Fibroblast of skin of left biceps (primary cell): ENCODE data around the gene ANKRD42.
"Not testable (repeated sequence)": the region's sequence is repeated elsewhere in the genome, so short reads cannot be mapped to it uniquely, and the experiment has no call there.

Experiments used
- DNase-seq, 2 experiments: peaks; one replicate each; pipeline ENCODE4 v3.0.0-alpha.2; 2013; ENCODE audit warnings: low read depth in 2 of 2

Gene ANKRD42

GRCh38 chr11:83172551-83172950 lies 21.0 kb upstream of the ANKRD42 start:
- DNase-seq, result no peak

DNA sequence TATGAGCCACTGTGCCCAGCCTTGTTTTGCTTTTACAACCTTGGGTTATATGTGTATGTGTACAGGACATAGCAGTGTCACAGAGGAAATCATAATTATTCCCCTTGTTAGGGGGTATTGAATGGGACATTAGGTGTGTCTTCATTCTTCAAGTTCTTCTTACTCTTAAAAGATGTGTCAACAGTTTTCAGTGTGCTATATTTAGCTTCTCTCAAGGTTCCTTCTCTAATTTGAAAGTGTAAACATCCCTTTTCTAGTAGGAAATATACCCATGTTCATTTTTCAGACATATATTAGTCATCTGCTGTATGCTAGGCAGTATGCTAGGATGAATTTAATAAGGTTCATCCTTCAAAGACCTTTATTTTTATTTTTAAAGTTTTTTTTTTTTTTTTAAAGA lies 19.5 kb upstream of the ANKRD42 start:
- DNase-seq, result no peak

- no peak for DNase-seq
These were observed 17.7 kb upstream of the ANKRD42 start for GRCh38 chr11:83175815-83176214.

DNA sequence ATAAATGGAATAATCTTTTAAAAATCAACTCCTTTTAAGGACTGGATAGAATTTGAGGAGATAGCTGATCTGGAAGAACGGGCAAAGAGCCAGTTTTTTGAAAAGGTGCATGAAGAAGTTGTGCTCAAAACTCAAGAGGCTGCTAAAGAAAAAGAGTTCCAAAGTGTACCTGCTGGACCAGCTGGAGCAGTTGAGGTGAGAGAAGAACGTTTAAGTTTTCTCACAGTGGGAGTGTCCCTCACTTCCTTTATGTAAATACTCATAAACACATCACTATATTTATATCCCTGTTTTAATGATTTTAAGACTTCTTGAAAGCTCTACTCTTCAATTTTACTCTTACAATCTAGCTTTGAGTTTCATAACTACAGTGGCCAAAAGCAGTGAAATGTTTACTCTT lies 11.7 kb upstream of the ANKRD42 start:
- DNase-seq, result no peak

DNA sequence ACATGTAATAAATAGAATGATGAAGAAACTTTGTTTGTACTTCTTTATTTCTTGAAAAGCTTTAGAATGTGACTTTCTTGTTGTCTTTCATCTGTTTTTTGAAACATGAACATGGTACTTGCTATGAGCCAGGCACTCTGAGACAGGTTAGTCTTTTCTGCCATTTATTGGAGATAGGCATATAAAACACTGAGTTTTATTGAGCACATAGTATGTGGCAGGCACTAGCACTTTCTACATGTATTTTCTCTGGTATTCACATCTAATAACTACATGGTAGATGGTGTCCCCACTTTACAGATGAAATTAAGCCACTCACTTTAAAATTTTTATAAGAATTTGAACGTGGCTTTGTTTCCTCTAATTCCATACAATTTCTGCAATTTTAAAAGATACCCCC lies 7.7 kb upstream of the ANKRD42 start:
- no peak for DNase-seq

DNA sequence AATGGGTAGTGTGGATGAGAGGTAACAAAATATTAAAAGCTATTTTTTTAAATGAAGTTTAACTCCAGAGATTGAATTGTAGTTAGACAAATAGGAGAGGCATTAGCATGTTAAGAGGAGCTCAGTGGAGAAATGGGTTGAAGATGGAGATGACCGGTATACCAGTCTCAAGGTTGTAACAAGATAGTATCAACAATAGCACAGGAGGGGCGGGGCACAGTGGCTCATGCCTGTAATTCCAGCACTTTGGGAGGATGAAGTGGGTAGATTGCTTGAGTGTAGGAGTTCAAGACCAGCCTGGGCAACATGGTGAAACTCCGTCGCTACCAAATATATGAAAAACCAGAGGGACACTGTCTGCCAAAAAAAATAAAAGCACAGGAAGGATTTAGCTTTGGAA lies 6.0 kb upstream of the ANKRD42 start:
- no peak for DNase-seq

DNA sequence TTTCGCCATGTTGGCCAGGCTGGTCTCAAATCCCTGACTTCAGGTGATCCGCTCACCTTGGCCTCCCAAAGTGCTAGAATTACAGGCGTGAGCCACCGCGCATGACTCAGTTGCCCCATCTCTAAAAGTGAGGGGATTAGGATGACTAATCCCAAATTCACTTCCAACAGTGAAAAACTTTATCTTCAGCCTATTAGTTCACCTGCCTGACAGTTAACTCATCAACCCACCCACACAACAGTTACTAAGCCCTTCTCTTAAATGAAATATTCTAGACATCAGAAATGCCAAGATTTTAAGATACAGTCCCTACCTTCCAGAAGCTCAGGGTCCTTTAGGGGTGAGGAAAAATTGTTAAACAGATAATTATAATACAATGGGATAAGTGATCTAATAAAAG lies 2.0 kb upstream of the ANKRD42 start:
- no peak for DNase-seq

DNA sequence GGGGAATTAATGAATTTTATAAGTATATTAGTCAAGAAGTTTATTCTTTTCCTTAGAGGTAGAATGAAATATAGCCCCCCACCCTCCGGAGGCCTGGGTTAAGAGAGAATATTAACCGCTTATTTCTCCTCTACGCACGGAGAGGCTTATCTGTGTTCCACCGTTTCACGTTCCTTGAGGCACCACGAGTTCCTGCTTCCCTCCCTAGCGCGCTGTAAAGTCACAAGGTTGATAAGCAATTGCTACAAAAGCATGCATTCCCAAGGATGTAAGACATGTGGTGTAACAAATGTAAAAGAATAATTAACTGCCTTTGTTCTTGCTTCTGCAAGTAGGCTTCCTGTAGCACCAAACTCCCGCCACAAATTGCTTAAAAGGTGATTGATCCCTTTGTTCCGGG lies 1.5 kb upstream of the ANKRD42 start:
- DNase-seq, result no peak

GRCh38 chr11:83192606-83193245 lies 786 bp upstream of the ANKRD42 start:
- no peak for DNase-seq

GRCh38 chr11:83194281-83195142 lies 1.0 kb downstream of the ANKRD42 start:
- peak; percentile 15 to 23 for DNase-seq

GRCh38 chr11:83195143-83195466 lies 1.6 kb downstream of the ANKRD42 start:
- no peak for DNase-seq

DNA sequence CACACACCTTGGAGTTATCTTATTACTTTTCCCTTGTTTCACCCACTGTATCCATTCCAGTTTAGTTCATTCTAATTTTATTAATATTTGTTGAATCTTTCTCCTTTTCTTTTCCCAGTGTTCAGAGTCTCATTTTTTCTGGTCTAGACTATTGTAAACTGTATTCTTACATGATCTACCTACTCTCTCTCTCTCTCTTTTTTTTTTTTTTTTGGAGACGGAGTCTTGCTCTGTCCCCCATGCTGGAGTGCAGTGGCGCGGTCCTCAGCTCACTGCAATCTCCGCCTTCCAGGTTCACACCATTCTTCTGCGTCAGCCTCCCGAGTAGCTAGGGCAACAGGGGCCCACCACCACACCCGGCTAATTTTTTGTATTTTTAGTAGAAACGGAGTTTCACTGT lies 2.1 kb downstream of the ANKRD42 start:
- no peak for DNase-seq

- no peak for DNase-seq
These were observed 6.5 kb downstream of the ANKRD42 start for GRCh38 chr11:83200035-83200434.

DNA sequence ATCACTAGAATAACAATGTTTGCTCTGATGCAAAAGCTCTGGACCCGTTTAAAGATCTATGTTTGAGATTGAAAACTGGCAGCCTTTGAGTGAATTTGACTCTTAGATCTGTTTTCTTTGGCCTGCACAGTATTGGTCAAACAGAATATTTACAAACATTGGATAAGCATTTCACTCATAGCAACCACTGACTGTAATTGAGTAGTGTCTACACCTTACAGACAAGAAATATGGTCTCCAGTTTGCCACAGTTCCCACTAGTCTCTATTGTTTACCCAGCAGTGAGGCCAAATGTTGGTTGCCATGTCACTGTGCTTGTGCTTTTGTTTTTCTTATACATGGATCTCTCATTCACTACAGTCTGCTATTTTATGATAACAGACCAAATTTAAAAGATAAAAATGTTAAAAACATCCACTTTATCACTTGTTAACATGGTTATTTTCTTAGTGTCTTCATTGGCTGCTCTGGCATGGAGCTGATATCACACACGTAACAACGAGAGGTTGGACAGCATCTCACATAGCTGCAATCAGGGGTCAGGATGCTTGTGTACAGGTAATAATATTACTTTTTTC lies 12.2 kb downstream of the ANKRD42 start:
- no peak for DNase-seq

- no peak for DNase-seq
These were observed 12.7 kb downstream of the ANKRD42 start for GRCh38 chr11:83206221-83206620.

GRCh38 chr11:83206771-83207382 lies 13.4 kb downstream of the ANKRD42 start:
- not testable (repeated sequence) for DNase-seq

DNA sequence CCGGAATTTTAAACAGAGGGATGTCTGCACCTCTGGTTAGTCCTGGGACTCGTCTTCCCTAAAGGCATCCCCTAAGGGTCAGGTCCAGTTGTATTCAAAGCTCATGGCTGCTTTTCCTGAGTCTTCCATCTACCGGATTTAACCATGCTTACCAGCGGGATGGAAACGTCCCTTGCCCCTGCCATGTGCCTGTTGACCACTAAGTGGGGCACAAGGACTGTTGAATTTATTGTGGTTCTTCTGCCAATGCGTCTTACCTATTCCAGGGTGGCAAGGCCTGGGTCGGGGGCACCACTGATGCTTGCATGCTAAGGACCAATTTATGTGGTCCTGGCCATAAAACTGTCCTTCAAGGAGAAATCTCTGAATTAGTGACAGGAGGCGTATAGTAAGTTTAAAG lies 25.6 kb downstream of the ANKRD42 start:
- no peak for DNase-seq

DNA sequence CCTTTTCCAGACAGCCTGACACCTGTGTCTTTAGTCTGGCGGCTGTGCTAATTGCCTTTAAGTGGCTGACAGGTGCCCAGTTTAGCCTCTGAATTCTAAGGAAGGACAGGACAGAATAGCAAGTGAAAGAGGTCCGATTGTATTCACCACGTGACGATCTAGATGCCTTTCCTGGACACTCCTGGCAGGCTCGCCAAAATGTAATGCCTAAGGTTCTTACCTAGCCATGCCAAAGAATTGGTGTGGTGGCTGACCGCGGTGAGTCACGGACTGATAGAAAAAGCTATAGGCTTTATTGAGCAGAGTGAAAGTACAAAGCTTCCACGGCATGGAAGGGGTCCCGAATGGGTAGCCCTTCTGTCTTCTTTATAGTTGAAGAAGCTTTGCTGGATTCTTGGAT lies 26.7 kb downstream of the ANKRD42 start:
- DNase-seq, result no peak

DNA sequence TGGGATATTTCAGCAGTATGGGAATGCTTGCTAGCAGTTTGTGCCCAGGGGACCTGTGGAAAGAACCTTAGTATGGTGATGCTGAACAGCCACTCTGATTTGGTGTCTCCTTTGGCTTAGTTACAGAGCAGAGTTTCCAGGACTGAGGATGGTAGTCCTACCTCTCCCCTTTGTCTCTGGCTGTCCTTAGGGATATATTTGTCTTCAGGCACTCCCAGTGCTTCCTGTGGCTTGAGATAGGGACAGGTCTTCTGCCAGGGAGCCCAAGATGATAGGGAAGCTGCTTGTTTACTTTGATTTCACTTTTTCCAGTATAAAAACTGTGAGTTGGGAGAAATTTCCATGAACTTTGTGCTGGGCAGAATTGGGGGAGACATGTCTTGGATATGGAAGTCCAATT lies 28.2 kb downstream of the ANKRD42 start:
- DNase-seq, result no peak

DNA sequence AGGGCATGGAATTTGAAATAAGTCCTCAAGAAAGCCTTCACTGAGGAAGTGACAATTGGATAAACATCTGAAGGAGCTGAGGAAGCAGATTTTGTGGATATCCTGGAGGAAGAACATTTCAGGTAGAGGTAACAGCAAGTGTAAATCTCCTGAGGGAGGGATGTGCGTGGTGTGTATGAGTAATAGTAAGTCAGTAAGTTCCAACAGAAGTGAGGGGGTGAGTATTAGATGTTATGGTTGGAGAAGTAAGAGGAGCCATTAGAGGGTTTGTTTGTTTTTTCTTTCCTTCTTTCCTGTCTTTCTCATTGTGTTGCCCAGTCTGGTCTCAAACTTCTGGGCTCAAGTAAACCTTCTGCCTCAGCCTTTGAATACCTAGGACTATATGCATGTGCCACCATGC lies 29.0 kb downstream of the ANKRD42 start:
- no peak for DNase-seq

GRCh38 chr11:83223457-83223856 lies 29.9 kb downstream of the ANKRD42 start:
- no peak for DNase-seq

DNA sequence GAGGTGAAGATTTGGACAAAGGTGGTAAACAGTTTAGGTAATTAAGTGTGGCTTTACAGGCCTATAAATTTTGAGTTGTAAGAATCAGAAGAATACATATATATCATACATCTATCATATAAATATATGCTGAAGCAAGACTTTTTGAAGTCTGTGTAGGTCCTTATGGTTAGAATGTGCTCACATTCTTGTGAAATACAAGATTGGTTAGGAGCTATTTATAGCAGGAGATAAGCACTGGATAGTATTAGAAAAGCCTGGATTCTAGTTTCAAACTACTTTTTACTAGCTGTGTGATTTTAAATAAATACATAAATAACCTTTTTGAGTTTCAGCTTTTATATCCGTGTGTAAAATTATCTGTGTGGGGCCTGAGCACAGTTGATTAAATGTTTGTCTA lies 42.3 kb downstream of the ANKRD42 start:
- DNase-seq, result no peak

- no peak for DNase-seq
These were observed 44.6 kb downstream of the ANKRD42 start for GRCh38 chr11:83238111-83238510.
